Mononuclear cell (primary cell): Measurements from ENCODE around the gene CNOT8. TPM values are rescaled to one million over a fixed set of nuclear protein-coding genes. Genes with fewer than 3 reads are reported as not detected.
"Not testable (repeated sequence)": the region's sequence is repeated elsewhere in the genome, so short reads cannot be mapped to it uniquely, and the experiment has no call there.

Source experiments
- H3K27me3 ChIP-seq: 2 replicates; pipeline ENCODE4 v1.6.0; 2011; ENCODE audit warnings: low read length, control low read depth; ENCODE audit not compliant: insufficient read depth
- H3K4me1 ChIP-seq: 2 replicates; pipeline ENCODE4 v1.5.1; 2011; ENCODE audit warnings: mild to moderate bottlenecking, low read length, control low read depth; ENCODE audit not compliant: insufficient read depth
- H3K4me3 ChIP-seq: 2 replicates; pipeline ENCODE4 v1.5.1; 2011; ENCODE audit warnings: mild to moderate bottlenecking, low read length, moderate library complexity
- H3K9me3 ChIP-seq: 2 replicates; pipeline ENCODE4 v1.5.1; 2011; ENCODE audit warnings: low read depth, mild to moderate bottlenecking, control low read depth, low read length
- total RNA-seq: library from RNA; depleted of rRNA; stranded (reverse); fragments of >200 nt; gene quantifications from one replicate; pipeline ENCODE4 v1.2.3, GENCODE V29; 2012

The CNOT8 gene
- total RNA-seq, 1 donor = 190 TPM

- H3K4me3 ChIP-seq = no peak overlapping the region
These were observed 29.2 kb upstream of the CNOT8 start for GRCh38 chr5:154829181-154829588.

DNA sequence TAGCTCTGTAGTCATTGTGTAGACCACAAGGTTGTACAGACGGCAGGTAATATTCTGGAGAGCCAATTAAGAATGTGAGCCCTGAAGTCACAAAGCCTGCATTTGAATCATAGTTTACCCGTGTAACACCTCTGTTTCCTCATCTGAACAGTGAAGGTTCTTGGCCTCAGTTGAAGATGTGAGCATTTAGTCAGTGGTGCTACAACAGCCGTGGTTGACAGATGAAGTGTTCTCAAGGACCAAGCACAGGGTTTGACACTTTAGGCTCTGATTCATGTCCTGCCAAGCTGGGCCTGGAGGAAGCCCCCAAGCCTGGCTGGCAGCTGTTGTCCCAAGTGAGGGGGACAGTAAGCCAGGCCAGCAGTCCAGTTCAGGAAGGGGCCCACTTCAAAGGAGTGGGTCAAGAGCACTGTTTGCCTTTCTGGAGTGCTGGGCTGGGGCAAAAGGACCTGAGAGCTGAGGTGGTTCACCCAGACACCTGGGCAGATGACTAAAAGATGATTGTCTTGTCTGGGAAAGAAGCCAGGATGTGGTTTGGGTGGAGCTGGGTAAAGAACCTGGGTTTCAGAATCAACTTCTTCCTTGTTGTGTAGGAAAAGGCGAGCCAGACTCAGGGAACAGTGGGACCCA, 28.7 kb upstream of the CNOT8 start:
- no peaks in the 10 kb centered on the region for H3K27me3 ChIP-seq
- peaks cover 16% of the 10 kb centered on the region for H3K4me1 ChIP-seq
- no peaks in the 10 kb centered on the region for H3K9me3 ChIP-seq
- H3K4me3 ChIP-seq = no peak overlapping the region

More at GRCh38 chr5:154829181-154829588, 29.2 kb upstream of the CNOT8 start:
- Histone ChIP-seq H3K27me3 (no peaks in the 10 kb centered on the region), H3K9me3 (no peaks in the 10 kb centered on the region), H3K4me1 (peaks cover 16% of the 10 kb centered on the region)

DNA sequence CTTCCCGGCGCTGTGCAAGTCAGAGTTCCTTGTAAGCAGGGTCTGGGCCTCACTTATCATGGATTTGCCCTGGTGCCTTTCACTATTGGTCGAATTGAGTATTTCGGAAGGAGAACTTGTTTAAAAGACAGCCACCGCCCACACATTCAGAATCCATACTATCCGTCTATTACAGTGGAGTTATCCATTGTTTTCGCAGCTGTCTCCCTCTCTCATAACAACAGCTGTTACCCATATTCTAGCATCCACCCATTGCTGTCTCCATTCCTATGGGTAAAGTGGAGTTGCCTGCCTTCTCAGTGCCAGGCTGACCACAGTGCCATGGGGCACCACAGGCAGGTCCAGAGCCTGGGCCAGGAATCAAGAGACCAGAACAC, 28.2 kb upstream of the CNOT8 start:
- Histone ChIP-seq H3K9me3 (no peaks in the 10 kb centered on the region), H3K4me3 (no peak overlapping the region)

DNA sequence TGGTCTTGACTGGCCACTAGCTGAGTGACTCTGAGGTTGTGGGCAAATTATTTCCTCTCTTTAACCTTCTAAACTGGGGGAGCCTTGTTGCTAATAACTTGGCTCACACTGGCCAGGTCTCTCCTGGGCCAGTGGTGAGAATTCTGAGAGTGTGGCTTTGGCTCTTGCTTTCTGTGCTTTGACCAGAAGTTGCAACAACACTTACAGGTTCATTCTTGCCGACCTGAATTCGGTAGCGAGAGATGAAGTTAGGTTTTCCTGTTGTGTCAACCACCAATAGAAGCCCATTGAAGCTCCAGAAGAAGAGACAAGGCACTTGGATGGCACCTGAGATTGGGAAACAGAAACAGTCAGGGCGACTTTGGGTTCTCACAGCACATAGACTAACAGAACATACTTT, 27.8 kb upstream of the CNOT8 start:
- no peaks in the 10 kb centered on the region for H3K9me3 ChIP-seq
- no peak overlapping the region for H3K4me3 ChIP-seq
- H3K27me3 ChIP-seq = no peaks in the 10 kb centered on the region
- peaks cover 16% of the 10 kb centered on the region for H3K4me1 ChIP-seq

More for the DNA sequence above, 28.2 kb upstream of the CNOT8 start:
- H3K4me1 ChIP-seq = peaks cover 16% of the 10 kb centered on the region
- H3K27me3 ChIP-seq = no peaks in the 10 kb centered on the region

- no peaks in the 10 kb centered on the region for H3K9me3 ChIP-seq
These were observed 27.0 kb upstream of the CNOT8 start for GRCh38 chr5:154831451-154831850.

DNA sequence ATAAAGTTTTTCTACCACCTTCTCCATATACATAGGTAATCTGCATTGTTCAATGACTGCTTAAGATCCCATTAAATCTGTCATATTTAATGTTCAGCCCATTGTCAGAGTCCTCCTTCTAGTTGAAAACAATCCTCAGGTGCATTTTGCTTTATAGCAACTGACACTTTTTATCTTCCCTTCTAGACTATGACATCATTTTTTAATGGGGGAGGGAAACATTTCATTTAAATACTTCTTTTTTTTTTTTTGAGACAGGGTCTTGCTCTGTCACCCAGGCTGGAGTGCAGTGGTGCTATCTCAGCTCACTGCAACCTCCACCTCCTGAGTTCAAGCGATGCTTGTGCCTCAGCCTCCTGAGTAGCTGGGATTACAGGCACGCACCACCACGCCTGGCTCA, 25.6 kb upstream of the CNOT8 start:
- not testable (repeated sequence) for H3K9me3 ChIP-seq, H3K27me3 ChIP-seq, H3K4me3 ChIP-seq
- H3K4me1 ChIP-seq = peaks cover 16% of the 10 kb centered on the region

More at GRCh38 chr5:154831451-154831850, 27.0 kb upstream of the CNOT8 start:
- Histone ChIP-seq H3K4me1 (peaks cover 16% of the 10 kb centered on the region), H3K27me3 (no peaks in the 10 kb centered on the region), H3K4me3 (no peak overlapping the region)

DNA sequence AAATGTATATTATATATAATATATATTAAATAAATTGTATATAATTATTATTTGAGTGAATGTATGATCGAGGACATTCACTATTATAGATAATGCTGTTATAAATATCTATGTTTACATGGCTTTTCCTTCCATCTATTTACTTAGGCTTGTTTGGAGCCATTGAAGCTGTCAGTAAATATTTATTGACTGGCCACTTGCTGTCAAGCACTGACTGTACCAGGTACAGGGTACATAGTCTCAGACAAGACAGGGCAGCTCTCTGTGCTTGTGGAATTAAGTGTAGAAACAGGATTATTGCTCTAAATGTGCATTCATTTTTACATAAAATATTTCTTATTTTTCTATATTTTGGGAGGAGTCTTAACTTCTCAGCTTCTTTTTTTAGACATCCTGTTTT, 24.4 kb upstream of the CNOT8 start:
- Histone ChIP-seq H3K9me3 (no peaks in the 10 kb centered on the region), H3K27me3 (no peaks in the 10 kb centered on the region), H3K4me1 (peaks cover 13% of the 10 kb centered on the region), H3K4me3 (no peak overlapping the region)

DNA sequence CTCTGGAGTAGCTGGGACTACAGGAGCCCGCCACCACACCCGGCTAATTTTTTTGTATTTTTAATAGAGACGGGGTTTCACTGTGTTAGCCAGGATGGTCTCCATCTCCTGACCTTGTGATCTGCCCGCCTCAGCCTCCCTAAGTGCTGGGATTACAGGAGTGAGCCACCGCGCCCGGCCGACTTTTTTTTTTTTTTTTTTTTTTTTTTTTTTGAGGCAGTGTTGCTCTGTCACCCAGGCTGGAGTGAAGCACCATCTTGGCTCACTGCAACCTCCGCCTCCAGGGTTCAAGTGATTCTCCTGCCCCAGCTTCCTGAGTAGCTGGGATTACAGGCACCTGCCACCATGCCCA, 22.8 kb upstream of the CNOT8 start:
- not testable (repeated sequence) for H3K27me3 ChIP-seq, H3K9me3 ChIP-seq

DNA sequence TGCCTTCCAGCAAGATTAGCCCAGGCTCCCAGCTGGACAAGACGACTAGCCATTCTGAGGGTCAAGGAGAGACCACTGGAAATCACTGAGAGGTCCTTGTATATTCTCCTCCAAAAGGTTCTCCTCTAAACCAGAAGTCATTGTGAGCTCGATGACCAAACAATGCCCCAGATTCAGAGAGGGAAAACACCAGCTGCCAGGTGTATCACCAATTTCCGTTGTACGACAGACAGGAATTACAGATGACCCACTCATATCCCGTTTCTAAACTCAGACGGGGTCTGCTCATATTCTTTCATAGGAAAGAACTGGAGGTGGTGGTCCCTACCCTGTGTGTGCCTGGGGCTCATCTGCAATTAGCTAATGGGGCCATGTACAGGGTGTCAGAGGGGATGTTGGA, 22.2 kb upstream of the CNOT8 start:
- Histone ChIP-seq H3K4me3 (no peak overlapping the region), H3K27me3 (no peaks in the 10 kb centered on the region), H3K9me3 (no peaks in the 10 kb centered on the region), H3K4me1 (no peaks in the 10 kb centered on the region)

More for the DNA sequence above, 22.8 kb upstream of the CNOT8 start:
- not testable (repeated sequence) for H3K4me3 ChIP-seq, H3K4me1 ChIP-seq

DNA sequence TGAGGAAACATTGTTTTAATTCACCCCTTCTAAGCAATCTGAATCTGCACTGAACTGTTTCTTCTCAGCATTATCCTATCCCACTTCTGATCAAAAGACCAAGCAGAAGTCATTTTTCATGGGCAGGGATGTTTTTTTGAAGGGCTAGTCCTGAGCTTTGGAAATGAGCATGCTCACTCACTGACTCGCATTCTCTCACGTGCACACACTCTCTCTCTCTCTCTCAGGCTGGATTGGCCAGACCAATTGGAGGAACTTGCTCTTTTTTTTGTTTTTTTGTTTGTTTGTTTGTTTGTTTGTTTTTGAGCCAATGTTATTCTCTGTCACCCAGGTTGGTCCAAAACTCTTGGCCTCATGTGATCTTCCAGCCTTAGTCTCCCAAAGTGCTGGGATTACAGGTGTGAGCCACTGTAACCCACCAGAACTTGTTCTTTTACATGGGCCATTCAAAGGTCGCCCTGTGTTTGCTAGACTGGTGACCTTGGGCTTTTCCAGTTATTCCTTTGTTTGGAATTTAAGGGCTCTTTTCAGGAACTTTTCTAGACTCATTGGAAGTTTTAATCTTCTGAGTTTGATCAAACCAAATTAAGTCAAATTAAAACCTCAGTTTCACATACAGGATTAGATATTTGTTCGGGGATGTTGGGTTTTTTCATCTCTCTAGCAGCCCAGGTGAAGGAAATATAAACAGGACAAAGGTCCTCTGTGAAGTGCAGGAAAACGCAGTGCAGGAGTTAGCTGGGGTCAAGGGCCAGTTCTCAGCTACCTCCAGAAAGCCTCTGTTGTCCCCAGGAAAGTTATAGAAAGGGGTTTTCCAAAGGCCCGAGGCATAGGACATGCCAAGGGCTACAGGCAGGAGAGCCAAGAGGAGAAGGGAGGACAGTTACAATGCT, 21.2 kb upstream of the CNOT8 start:
- Histone ChIP-seq H3K4me1 (no peaks in the 10 kb centered on the region), H3K9me3 (no peaks in the 10 kb centered on the region), H3K27me3 (no peaks in the 10 kb centered on the region), H3K4me3 (no peak overlapping the region)

GRCh38 chr5:154840435-154841272, 17.8 kb upstream of the CNOT8 start:
- no peaks in the 10 kb centered on the region for H3K9me3 ChIP-seq
- no peak overlapping the region for H3K4me3 ChIP-seq
- no peaks in the 10 kb centered on the region for H3K27me3 ChIP-seq
- H3K4me1 ChIP-seq = no peaks in the 10 kb centered on the region

DNA sequence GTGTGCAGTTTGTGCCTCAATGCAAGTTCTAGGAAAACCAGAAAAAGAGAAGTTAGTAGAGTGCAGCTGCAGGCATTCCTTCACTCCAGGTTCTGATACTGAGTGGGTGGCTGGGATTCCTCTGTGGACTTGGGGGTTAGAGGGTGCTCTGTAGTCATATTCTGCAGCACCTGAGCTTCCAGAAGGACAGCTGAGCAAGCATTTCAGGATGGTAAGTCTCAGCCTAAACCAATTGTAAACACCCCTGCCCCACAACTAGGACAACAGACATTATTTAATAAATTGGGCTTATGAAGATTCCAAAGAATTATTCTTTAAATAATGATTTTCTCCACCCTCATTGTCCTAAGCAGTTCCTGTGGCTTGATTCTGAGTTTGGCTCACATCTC, 17.2 kb upstream of the CNOT8 start:
- no peaks in the 10 kb centered on the region for H3K9me3 ChIP-seq
- no peaks in the 10 kb centered on the region for H3K27me3 ChIP-seq
- H3K4me1 ChIP-seq = no peaks in the 10 kb centered on the region
- no peak overlapping the region for H3K4me3 ChIP-seq

DNA sequence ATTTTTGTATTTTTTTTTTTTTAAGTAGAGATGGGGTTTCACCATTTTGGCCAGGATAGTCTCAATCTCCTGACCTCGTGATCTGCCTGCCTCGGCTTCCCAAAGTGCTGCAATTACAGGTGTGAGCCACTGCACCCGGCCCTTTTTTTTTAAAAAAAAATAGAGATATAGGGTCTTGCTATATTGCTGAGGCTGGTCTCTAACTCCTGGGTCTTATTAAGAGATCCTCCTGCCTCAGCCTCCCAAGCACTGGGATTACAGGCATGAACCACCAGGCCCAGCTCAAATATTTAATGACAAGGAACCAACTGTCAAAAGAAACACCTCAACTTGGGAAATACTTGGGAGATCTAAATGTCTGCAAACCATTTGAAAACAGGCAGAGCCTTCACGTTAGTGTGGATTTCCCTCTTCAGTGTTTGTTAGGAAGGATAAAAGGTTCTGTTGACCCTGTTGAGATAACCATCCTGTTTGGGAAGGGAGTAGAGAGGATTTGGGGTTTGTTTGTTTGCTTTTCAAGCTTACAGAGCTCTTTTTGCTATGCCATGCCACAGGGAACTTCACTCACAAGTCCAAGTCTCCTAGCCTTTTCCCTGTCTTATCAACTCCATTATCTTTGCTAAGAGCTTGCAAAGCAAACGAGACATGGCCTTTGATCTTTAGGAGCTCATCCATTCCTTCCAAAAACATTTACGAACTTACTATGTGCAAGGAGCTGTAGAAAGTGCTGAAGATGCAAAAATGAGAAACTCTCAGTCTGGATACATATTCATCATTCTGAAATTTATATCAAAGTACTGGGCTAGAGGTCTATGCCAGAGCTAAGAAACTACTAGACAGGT, 15.5 kb upstream of the CNOT8 start:
- H3K9me3 ChIP-seq = no peaks in the 10 kb centered on the region
- H3K4me3 ChIP-seq = no peak overlapping the region
- no peaks in the 10 kb centered on the region for H3K4me1 ChIP-seq
- H3K27me3 ChIP-seq = no peaks in the 10 kb centered on the region

DNA sequence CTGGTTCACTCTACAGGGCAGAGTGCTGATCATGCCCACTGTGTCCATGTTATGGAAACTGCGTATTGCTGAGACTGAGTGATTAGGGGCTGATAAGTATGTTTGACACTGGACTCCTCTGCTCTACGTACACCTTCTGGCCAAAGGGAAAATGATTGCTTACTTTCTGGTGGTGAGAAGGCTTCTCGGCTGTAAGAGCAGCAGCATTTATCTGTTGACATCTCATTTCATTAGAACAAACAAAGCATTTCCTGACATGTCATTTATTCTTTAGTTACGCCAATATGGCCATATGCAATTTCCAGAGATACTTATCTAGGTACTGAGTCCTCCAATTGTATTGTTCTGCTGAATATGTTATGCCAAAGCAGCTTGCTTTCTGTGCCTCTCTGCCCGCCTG, 13.6 kb upstream of the CNOT8 start:
- peaks cover 3% of the 10 kb centered on the region for H3K4me1 ChIP-seq
- no peaks in the 10 kb centered on the region for H3K9me3 ChIP-seq
- H3K27me3 ChIP-seq = no peaks in the 10 kb centered on the region

More for the DNA sequence above, 13.6 kb upstream of the CNOT8 start:
- no peak overlapping the region for H3K4me3 ChIP-seq
